ENCODE measurements around the gene TNFSF13B. TPM values are rescaled to one million over a fixed set of nuclear protein-coding genes. Genes with fewer than 3 reads are reported as not detected.
A peak's percentile ranks its signal among the peaks of the same experiment; 100 is the strongest.

TNFSF13B gene
- total and polyA plus RNA-seq, 12 donors, result 0.52 to 20.8 (median 2.0) TPM

DNA sequence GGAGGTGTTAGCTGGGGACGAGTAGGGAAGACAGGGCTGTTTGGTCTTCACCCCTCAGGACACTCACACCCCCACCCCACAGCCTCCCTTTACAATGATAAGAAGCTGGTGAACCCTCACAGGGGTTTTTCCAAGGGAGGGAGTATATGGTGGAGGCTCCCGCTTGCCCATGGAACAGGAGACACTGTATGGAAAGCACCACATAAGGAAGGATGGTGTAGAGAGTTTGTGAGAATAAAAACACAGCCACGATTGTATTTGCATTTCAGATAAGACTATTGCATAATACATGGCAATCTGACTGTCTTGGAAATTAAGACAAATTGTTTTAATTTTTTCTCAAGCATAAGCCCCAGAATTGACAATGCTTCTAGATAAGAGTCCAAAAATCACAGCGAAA lies 46.9 kb downstream of the TNFSF13B start:
- Histone ChIP-seq H3K36me3 (no peaks in the 10 kb centered on the region), H3K27me3 (peaks cover 0 to 9% (median 0%) of the 10 kb centered on the region in 7 donors), H3K9me3 (peaks cover 0 to 3% (median 0%) of the 10 kb centered on the region in 11 donors), H3K4me1 (peaks cover 0 to 6% (median 0%) of the 10 kb centered on the region in 9 donors), H3K27ac (no peak overlapping the region), H3K4me3 (no peak overlapping the region)
- TF ChIP-seq, protein P1, sequence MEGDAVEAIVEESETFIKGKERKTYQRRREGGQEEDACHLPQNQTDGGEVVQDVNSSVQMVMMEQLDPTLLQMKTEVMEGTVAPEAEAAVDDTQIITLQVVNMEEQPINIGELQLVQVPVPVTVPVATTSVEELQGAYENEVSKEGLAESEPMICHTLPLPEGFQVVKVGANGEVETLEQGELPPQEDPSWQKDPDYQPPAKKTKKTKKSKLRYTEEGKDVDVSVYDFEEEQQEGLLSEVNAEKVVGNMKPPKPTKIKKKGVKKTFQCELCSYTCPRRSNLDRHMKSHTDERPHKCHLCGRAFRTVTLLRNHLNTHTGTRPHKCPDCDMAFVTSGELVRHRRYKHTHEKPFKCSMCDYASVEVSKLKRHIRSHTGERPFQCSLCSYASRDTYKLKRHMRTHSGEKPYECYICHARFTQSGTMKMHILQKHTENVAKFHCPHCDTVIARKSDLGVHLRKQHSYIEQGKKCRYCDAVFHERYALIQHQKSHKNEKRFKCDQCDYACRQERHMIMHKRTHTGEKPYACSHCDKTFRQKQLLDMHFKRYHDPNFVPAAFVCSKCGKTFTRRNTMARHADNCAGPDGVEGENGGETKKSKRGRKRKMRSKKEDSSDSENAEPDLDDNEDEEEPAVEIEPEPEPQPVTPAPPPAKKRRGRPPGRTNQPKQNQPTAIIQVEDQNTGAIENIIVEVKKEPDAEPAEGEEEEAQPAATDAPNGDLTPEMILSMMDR (IDR thresholded peaks at IDR 0.05), result no peak
- intact Hi-C loops (cut with DNase I), result no loop called here
- no peak for DNase-seq
- peak in 1 of 8 donors; percentile 9 for ATAC-seq
- WGBS, 2 donors, result 71 to 74% methylated on average over 4 of the region's 4 CpGs

DNA sequence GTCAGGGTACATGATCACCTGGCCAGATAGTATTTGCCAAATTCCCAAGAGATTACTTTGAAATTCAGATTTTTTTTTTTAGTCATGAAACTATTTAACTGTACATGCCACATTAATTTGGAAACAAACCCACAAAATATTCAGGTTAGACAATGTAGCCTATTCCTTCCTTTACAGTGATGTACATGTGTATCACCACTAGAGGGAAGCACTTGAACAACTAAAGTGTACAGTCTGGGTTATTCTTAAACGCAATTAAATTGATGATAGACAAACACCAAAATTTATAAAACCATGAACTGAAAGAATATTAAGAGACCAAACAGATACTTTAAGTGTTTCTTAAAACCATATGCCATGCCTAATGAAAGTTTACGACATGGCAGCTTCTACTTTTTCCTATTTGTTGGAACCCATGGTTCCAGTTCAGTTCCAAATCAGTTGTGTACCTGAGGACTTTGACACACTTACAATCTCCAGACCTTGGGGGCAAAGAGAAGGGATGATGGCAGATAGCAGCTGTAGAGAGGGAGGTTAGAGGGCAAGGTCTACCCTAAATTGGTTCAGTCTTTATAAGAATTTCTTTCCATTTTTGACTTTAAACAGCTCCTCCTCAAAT lies 52.8 kb downstream of the TNFSF13B start:
- Histone ChIP-seq H3K36me3 (no peaks in the 10 kb centered on the region), H3K27me3 (peaks cover 0 to 31% (median 9%) of the 10 kb centered on the region in 7 donors), H3K4me3 (no peak overlapping the region), H3K27ac (peak overlapping the region in 1 of 10 donors; percentile 17), H3K4me1 (peaks cover 0 to 24% (median 0%) of the 10 kb centered on the region in 9 donors), H3K9me3 (peaks cover 0 to 3% (median 0%) of the 10 kb centered on the region in 11 donors)
- ATAC-seq (peak in 5 of 8 donors; percentile 61 to 73 (median 66)), DNase-seq (no peak)
- intact Hi-C loops (cut with DNase I), result loop anchor here in 9 of 10 donors (2.0 to 10.0 kb wide), 8 partner anchors 95 to 575 kb away; no protein-coding TSS in a partner anchor
- WGBS, 2 donors, result 20 to 34% methylated on average over 2 of the region's 2 CpGs
- TF ChIP-seq, protein P1 (IDR thresholded peaks at IDR 0.05), result peak; percentile 44 to 85 (median 79)

DNA sequence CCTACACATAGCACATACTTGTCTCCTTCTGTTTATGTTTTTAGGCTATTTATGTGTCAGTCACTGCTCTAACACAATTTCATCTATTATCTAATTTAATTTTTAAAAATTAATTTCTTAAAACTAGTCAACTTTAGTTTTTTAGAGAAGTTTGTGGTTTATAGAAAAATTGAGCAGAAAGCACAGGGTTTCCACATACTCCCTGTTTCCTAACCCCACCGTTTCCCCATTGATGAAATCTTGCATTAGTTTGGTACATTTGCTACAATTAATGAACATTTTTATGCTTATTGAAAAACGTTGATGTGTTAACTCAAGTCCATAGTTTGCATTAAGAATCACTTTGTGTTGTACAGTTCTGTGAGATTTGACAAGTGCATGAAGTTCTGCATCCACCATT lies 53.5 kb downstream of the TNFSF13B start:
- TF ChIP-seq, protein P1 (IDR thresholded peaks at IDR 0.05), result no peak
- intact Hi-C loops (cut with DNase I), result loop anchor here in 9 of 10 donors (2.0 to 10.0 kb wide), 8 partner anchors 96 to 574 kb away; no protein-coding TSS in a partner anchor
- Histone ChIP-seq H3K36me3 (no peaks in the 10 kb centered on the region), H3K4me3 (no peak overlapping the region), H3K4me1 (peaks cover 0 to 24% (median 0%) of the 10 kb centered on the region in 9 donors), H3K9me3 (peaks cover 0 to 2% (median 0%) of the 10 kb centered on the region in 11 donors), H3K27me3 (peaks cover 0 to 35% (median 9%) of the 10 kb centered on the region in 7 donors), H3K27ac (peak overlapping the region in 1 of 10 donors; percentile 17)
- no peak for DNase-seq
- WGBS, 2 donors, result 59 to 63% methylated on average over 2 of the region's 2 CpGs
- ATAC-seq, result no peak

DNA sequence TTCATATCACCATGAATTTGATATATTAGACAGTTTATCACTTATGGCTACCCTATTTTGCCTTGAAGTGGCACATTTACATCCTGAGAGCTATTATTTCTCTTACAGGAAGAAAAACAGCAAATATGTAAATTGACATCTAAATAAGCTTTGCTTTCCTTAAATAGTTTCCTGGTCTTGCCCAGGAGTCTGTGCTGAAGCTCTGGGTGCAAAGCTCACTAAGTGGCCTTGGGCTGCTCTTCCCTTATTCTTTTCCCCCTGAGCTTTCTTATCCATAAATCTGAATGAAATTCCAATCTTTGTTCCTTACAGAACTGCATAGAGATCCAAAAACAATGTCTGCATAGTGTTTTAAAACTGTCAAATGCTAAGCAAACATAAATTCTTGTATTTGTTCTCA lies 56.3 kb downstream of the TNFSF13B start:
- intact Hi-C loops (cut with DNase I), result loop anchor here in 7 of 10 donors (5.0 to 10.0 kb wide), 5 partner anchors 101 to 571 kb away; no protein-coding TSS in a partner anchor
- no peak overlapping the region for H3K4me3 ChIP-seq

More for the DNA sequence above, 56.3 kb downstream of the TNFSF13B start:
- ATAC-seq (no peak), DNase-seq (no peak)
- Histone ChIP-seq H3K36me3 (no peaks in the 10 kb centered on the region), H3K4me1 (peaks cover 0 to 24% (median 0%) of the 10 kb centered on the region in 9 donors), H3K9me3 (no peaks in the 10 kb centered on the region), H3K27me3 (peaks cover 0 to 50% (median 9%) of the 10 kb centered on the region in 7 donors), H3K27ac (peak overlapping the region in 1 of 10 donors; percentile 48)
- TF ChIP-seq, protein P1 (IDR thresholded peaks at IDR 0.05), result no peak

All from heart right ventricle (tissue), 16 donors.